ENCODE data around the gene PRORP. TPM values are rescaled to one million over a fixed set of nuclear protein-coding genes. Genes with fewer than 3 reads are reported as not detected.
A peak's percentile ranks its signal among the peaks of the same experiment; 100 is the strongest.

The PRORP gene
- total and polyA plus RNA-seq, 2 of the 13 experiments (the other 11 are each of a cell fraction or from before 2014, with no cell fraction given) = 48.9 to 88.7 TPM

DNA sequence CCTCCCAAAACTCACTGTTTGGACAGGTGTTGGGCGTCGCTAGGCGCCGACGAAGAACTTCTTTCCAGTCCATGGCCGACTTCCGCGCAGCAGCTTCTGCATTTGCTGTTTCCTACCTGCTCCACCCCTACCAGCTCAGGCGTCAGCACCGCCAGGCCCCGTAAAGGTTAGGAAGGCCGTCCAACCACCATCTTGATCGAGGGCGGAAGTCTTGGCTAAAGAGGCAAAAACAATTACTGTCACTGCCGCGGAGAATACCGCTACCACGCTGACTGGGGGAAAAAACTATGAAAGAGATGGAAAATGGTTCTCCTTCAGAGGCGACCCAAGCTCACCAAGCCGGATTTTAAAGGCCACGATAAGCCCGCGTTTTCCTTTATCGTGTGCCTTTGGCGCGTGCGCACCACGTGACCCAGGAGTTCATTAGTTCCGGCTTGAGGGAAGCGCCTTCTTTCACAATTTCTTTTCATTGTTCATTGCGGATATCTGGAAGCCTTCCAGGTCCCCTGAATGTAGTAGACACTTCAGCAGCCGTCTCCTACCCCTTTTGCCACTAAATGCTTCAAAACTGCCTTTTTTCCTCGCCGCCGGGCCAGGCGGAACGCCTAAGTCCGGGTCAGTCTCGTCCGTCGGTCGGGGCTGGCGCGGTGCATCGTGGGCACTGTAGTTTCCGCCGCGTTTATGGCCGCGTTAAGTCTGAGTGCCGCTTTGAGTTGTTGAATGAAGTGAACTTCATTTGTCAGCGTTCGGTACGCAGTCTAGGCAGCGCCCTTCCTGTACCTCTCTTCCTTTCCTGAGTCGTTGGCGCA lies at the start of gene PRORP, which contains the start of gene PPP2R3C (continued):
- TF ChIP-seq, protein P1, sequence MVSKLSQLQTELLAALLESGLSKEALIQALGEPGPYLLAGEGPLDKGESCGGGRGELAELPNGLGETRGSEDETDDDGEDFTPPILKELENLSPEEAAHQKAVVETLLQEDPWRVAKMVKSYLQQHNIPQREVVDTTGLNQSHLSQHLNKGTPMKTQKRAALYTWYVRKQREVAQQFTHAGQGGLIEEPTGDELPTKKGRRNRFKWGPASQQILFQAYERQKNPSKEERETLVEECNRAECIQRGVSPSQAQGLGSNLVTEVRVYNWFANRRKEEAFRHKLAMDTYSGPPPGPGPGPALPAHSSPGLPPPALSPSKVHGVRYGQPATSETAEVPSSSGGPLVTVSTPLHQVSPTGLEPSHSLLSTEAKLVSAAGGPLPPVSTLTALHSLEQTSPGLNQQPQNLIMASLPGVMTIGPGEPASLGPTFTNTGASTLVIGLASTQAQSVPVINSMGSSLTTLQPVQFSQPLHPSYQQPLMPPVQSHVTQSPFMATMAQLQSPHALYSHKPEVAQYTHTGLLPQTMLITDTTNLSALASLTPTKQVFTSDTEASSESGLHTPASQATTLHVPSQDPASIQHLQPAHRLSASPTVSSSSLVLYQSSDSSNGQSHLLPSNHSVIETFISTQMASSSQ (IDR thresholded peaks at IDR 0.05; ENCODE audit: low read depth) = peak; percentile 47; the same call in 1 of the 2 replicates
- TF ChIP-seq, protein P1 (CRISPR knock-in tag; IDR thresholded peaks at IDR 0.05; ENCODE audit: borderline replicate concordance) = peak; percentile 84; the same call in 1 of the 2 replicates
- peak; percentile 65 for TF ChIP-seq FOSL2 (CRISPR knock-in tag; IDR thresholded peaks at IDR 0.05)
- TF ChIP-seq SPEN (CRISPR knock-in tag; IDR thresholded peaks at IDR 0.05; ENCODE audit: low read depth) = peak; percentile 97
- TF ChIP-seq SALL2 (CRISPR knock-in tag; IDR thresholded peaks at IDR 0.05) = peak; percentile 98
- peak; percentile 96 for TF ChIP-seq HIVEP1 (CRISPR knock-in tag; IDR thresholded peaks at IDR 0.05)
- peak; percentile 12; the same call in 1 of the 2 replicates for TF ChIP-seq LCORL (IDR thresholded peaks at IDR 0.05)
- peak; percentile 98 for TF ChIP-seq LCORL (CRISPR knock-in tag; IDR thresholded peaks at IDR 0.05)
- no peak; the same call in 1 of the 2 replicates for TF ChIP-seq MAFF (IDR thresholded peaks at IDR 0.05; ENCODE audit: low read depth, low read length)
- TF ChIP-seq KDM3A (CRISPR knock-in tag; IDR thresholded peaks at IDR 0.05; ENCODE audit: low read depth) = peak; percentile 62
- TF ChIP-seq, protein P2, sequence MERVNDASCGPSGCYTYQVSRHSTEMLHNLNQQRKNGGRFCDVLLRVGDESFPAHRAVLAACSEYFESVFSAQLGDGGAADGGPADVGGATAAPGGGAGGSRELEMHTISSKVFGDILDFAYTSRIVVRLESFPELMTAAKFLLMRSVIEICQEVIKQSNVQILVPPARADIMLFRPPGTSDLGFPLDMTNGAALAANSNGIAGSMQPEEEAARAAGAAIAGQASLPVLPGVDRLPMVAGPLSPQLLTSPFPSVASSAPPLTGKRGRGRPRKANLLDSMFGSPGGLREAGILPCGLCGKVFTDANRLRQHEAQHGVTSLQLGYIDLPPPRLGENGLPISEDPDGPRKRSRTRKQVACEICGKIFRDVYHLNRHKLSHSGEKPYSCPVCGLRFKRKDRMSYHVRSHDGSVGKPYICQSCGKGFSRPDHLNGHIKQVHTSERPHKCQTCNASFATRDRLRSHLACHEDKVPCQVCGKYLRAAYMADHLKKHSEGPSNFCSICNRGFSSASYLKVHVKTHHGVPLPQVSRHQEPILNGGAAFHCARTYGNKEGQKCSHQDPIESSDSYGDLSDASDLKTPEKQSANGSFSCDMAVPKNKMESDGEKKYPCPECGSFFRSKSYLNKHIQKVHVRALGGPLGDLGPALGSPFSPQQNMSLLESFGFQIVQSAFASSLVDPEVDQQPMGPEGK (CRISPR knock-in tag; IDR thresholded peaks at IDR 0.05) = peak; percentile 76
- peak; percentile 83 for TF ChIP-seq NFRKB (IDR thresholded peaks at IDR 0.05)
- TF ChIP-seq CREB1 (IDR thresholded peaks at IDR 0.05) = peak; percentile 63
- TF ChIP-seq CREB1 (CRISPR knock-in tag; IDR thresholded peaks at IDR 0.05) = peak; percentile 90; the same call in 1 of the 2 replicates
- peak; percentile 97 for TF ChIP-seq ZBTB3 (CRISPR knock-in tag; IDR thresholded peaks at IDR 0.05; ENCODE audit: borderline replicate concordance, low read depth)
- TF ChIP-seq, protein P3, sequence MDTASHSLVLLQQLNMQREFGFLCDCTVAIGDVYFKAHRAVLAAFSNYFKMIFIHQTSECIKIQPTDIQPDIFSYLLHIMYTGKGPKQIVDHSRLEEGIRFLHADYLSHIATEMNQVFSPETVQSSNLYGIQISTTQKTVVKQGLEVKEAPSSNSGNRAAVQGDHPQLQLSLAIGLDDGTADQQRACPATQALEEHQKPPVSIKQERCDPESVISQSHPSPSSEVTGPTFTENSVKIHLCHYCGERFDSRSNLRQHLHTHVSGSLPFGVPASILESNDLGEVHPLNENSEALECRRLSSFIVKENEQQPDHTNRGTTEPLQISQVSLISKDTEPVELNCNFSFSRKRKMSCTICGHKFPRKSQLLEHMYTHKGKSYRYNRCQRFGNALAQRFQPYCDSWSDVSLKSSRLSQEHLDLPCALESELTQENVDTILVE (CRISPR knock-in tag; IDR thresholded peaks at IDR 0.05) = peak; percentile 83
- TF ChIP-seq FOXJ3 (CRISPR knock-in tag; IDR thresholded peaks at IDR 0.05; ENCODE audit: borderline replicate concordance) = peak; percentile 75
- TF ChIP-seq CBX1 (IDR thresholded peaks at IDR 0.05; ENCODE audit: low read depth) = peak; percentile 69
- TF ChIP-seq, protein P4, sequence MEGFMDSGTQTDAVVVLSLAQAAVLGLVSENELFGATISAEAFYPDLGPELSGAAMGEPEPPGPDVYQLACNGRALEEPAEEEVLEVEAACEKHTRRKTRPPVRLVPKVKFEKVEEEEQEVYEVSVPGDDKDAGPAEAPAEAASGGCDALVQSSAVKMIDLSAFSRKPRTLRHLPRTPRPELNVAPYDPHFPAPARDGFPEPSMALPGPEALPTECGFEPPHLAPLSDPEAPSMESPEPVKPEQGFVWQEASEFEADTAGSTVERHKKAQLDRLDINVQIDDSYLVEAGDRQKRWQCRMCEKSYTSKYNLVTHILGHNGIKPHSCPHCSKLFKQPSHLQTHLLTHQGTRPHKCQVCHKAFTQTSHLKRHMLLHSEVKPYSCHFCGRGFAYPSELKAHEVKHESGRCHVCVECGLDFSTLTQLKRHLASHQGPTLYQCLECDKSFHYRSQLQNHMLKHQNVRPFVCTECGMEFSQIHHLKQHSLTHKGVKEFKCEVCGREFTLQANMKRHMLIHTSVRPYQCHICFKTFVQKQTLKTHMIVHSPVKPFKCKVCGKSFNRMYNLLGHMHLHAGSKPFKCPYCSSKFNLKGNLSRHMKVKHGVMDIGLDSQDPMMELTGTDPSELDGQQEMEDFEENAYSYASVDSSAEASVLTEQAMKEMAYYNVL (CRISPR knock-in tag; IDR thresholded peaks at IDR 0.05; ENCODE audit: borderline replicate concordance) = peak; percentile 84
- peak; percentile 67 for TF ChIP-seq SP2 (CRISPR knock-in tag; IDR thresholded peaks at IDR 0.05)

All from HepG2 (cell line).